Breast epithelium (tissue), 3 donors: ENCODE results near the gene PFKL.

Experiments used
- POLR2A ChIP-seq: fragments of 450-650 bp; IDR thresholded peaks from one replicate; pipeline ENCODE4 v1.6.1; 2016; ENCODE audit warnings: antibody characterized with exemption, mild to moderate bottlenecking, moderate library complexity
- POLR2AphosphoS5 ChIP-seq, 3 donors: sonication (generic); formaldehyde crosslinking; IDR thresholded peaks; one replicate each; pipeline ENCODE4 v1.6.1; 2017; ENCODE audit warnings: antibody characterized with exemption in 3 of 3
- TF ChIP-seq, protein P1 (sequence below), 3 donors: fragments of 450-650 bp; IDR thresholded peaks; one replicate each; pipeline ENCODE4 v1.5.1; 2016 to 2017; ENCODE audit warnings: antibody characterized with exemption in 3 of 3, mild to moderate bottlenecking in 3 of 3, moderate library complexity in 3 of 3

DNA sequence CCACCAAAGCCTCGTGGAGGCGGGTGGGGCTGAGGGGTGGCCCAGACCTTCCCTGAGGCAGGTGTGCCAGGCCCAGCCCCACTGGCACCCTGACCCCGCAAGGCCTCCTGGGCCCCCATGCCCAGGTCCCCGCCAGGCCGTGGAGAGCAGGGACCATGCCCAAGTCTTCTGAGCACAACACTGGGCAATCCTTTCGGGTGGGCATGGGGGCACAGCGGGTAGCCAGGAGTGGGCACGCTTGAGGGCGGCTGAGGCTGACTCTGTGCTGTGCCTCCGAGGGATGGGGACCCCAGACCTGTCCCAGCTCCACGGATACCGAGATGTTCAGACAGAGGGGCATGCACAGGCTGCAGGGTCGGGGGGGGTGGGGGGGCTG lies 26.4 kb downstream of the PFKL start:
- TF ChIP-seq, protein P1, sequence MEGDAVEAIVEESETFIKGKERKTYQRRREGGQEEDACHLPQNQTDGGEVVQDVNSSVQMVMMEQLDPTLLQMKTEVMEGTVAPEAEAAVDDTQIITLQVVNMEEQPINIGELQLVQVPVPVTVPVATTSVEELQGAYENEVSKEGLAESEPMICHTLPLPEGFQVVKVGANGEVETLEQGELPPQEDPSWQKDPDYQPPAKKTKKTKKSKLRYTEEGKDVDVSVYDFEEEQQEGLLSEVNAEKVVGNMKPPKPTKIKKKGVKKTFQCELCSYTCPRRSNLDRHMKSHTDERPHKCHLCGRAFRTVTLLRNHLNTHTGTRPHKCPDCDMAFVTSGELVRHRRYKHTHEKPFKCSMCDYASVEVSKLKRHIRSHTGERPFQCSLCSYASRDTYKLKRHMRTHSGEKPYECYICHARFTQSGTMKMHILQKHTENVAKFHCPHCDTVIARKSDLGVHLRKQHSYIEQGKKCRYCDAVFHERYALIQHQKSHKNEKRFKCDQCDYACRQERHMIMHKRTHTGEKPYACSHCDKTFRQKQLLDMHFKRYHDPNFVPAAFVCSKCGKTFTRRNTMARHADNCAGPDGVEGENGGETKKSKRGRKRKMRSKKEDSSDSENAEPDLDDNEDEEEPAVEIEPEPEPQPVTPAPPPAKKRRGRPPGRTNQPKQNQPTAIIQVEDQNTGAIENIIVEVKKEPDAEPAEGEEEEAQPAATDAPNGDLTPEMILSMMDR (IDR thresholded peaks at IDR 0.05) = no peak
- no peak for TF ChIP-seq POLR2A
- no peak for TF ChIP-seq POLR2AphosphoS5 (IDR thresholded peaks at IDR 0.05)
